ENCODE results near the gene NBPF1. TPM values are rescaled to one million over a fixed set of nuclear protein-coding genes. Genes with fewer than 3 reads are reported as not detected.
"Not testable (repeated sequence)": the region's sequence is repeated elsewhere in the genome, so short reads cannot be mapped to it uniquely, and the experiment has no call there.

The NBPF1 gene
- total and polyA plus RNA-seq, 4 donors, result 4.3 to 83.8 (median 29.9) TPM

DNA sequence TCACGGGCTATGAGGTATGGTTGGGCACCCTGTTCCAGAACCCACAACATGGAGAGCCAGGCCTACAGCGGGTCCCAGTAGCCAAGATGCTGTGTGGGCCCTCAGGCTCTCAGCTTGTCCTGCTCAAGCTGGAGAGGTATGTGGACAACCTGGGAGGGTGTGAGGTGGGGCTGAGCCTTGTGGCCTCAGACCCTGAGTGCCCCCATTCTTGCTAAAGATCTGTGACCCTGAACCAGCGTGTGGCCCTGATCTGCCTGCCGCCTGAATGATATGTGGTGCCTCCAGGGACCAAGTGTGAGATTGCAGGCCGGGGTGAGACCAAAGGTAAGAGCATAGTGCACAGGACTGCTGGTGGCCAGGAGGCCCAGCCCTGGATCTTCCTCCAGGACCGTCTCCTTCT is 36.0 kb upstream of the NBPF1 start:
- 62 to 82% methylated on average over 3 of the region's 6 CpGs for WGBS, 2 donors
- H3K4me3 ChIP-seq; H3K4me1 ChIP-seq (ENCODE audit: control insufficient read depth in 5 of 5, insufficient read depth in 5 of 5, low read length in 5 of 5); H3K27ac ChIP-seq (ENCODE audit: low read depth in 1 of 2, low read length in 1 of 2); H3K27me3 ChIP-seq (ENCODE audit: control insufficient read depth in 3 of 3, insufficient read depth in 3 of 3, low read length in 2 of 3); H3K36me3 ChIP-seq (ENCODE audit: control insufficient read depth in 4 of 4, insufficient read depth in 4 of 4, low read length in 4 of 4); ATAC-seq (ENCODE audit: insufficient read depth, low FRiP score); DNase-seq; H3K9me3 ChIP-seq (ENCODE audit: control insufficient read depth in 4 of 4, insufficient read depth in 3 of 4, low read length in 3 of 4); H3K9ac ChIP-seq (ENCODE audit: insufficient read depth in 1 of 2, low read length in 2 of 2): not testable (repeated sequence)

GRCh38 chr1:16648756-16649155 is 35.4 kb upstream of the NBPF1 start:
- not testable (repeated sequence) for H3K36me3 ChIP-seq (ENCODE audit: control insufficient read depth in 4 of 4, insufficient read depth in 4 of 4, low read length in 4 of 4); ATAC-seq (ENCODE audit: insufficient read depth, low FRiP score); H3K9ac ChIP-seq (ENCODE audit: insufficient read depth in 1 of 2, low read length in 2 of 2); H3K9me3 ChIP-seq (ENCODE audit: control insufficient read depth in 4 of 4, insufficient read depth in 3 of 4, low read length in 3 of 4); H3K27me3 ChIP-seq (ENCODE audit: control insufficient read depth in 3 of 3, insufficient read depth in 3 of 3, low read length in 2 of 3); H3K27ac ChIP-seq (ENCODE audit: low read depth in 1 of 2, low read length in 1 of 2); H3K4me3 ChIP-seq
- peak in 1 of 3 donors; percentile 9 for DNase-seq
- WGBS, 2 donors, result 96% methylated on average over 6 of the region's 8 CpGs; no CpG with 5 or more reads in 1 of the 2 donors
- peaks cover under 1 to 13% (median 2%) of the 10 kb centered on the region in 5 donors for H3K4me1 ChIP-seq (ENCODE audit: control insufficient read depth in 5 of 5, insufficient read depth in 5 of 5, low read length in 5 of 5)

DNA sequence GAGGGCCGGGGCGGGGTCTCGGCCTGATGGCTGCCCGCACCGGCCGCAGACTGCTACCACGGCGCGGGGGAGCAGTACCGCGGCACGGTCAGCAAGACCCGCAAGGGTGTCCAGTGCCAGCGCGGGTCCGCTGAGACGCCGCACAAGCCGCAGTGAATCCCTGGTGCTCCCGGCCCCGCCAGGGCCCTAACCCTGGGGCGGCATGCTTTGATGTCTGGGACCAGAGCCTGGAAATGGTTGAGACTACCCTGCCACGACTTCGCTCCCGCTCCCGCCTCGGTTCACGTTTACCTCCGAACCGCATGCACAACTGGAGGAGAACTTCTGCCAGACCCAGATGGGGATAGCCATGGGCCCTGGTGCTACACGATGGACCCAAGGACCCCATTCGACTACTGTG is 34.9 kb upstream of the NBPF1 start:
- WGBS, 2 donors, result 32 to 56% methylated on average over 11 to 25 of the region's 32 CpGs
- peaks cover 4 to 18% (median 7%) of the 10 kb centered on the region in 5 donors for H3K4me1 ChIP-seq (ENCODE audit: control insufficient read depth in 5 of 5, insufficient read depth in 5 of 5, low read length in 5 of 5)
- H3K36me3 ChIP-seq (ENCODE audit: control insufficient read depth in 4 of 4, insufficient read depth in 4 of 4, low read length in 4 of 4); H3K9ac ChIP-seq (ENCODE audit: insufficient read depth in 1 of 2, low read length in 2 of 2); H3K27ac ChIP-seq (ENCODE audit: low read depth in 1 of 2, low read length in 1 of 2); ATAC-seq (ENCODE audit: insufficient read depth, low FRiP score); H3K9me3 ChIP-seq (ENCODE audit: control insufficient read depth in 4 of 4, insufficient read depth in 3 of 4, low read length in 3 of 4); H3K4me3 ChIP-seq; H3K27me3 ChIP-seq (ENCODE audit: control insufficient read depth in 3 of 3, insufficient read depth in 3 of 3, low read length in 2 of 3): not testable (repeated sequence)
- DNase-seq, result peak in 1 of 3 donors; percentile 24

DNA sequence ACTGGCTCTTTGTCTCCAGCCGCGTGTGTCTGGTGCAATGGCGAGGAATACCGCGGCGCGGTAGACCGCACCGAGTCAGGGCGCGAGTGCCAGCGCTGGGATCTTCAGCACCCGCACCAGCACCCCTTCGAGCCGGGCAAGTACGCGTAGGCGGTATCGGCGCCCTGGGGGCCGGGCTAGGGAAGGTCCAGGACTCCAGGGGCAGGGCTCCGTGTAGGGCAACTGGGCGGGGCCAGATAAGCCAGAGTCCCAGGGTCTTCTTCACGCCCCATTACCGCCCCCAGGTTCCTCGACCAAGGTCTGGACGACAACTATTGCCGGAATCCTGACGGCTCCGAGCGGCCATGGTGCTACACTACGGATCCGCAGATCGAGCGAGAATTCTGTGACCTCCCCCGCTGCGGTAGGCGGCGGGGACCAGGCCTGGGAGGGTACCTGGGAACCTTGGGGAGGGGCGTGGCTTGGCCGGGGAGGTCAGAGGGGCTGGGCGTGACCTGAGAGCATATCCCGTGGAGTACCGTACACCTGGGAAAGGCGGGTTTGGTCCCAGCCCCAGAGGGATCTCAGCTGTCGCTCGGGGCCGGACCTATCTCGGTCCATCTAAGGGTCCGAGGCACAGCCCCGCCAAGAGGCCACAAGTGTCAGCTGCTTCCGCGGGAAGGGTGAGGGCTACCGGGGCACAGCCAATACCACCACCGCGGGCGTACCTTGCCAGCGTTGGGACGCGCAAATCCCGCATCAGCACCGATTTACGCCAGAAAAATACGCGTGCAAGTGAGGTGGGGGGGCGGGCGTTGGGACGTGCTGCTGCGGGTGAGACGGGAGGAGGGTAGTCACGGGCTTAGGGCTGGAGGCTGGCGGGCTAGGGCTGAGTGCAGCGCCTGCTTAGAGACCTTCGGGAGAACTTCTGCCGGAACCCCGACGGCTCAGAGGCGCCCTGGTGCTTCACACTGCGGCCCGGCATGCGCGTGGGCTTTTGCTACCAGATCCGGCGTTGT is 34.1 kb upstream of the NBPF1 start:
- not testable (repeated sequence) for H3K36me3 ChIP-seq (ENCODE audit: control insufficient read depth in 4 of 4, insufficient read depth in 4 of 4, low read length in 4 of 4); DNase-seq; H3K27ac ChIP-seq (ENCODE audit: low read depth in 1 of 2, low read length in 1 of 2); H3K4me3 ChIP-seq; H3K27me3 ChIP-seq (ENCODE audit: control insufficient read depth in 3 of 3, insufficient read depth in 3 of 3, low read length in 2 of 3); H3K9ac ChIP-seq (ENCODE audit: insufficient read depth in 1 of 2, low read length in 2 of 2); H3K9me3 ChIP-seq (ENCODE audit: control insufficient read depth in 4 of 4, insufficient read depth in 3 of 4, low read length in 3 of 4)
- ATAC-seq (ENCODE audit: insufficient read depth, low FRiP score), result peak; percentile 40
- H3K4me1 ChIP-seq (ENCODE audit: control insufficient read depth in 5 of 5, insufficient read depth in 5 of 5, low read length in 5 of 5), result peaks cover 4 to 26% (median 9%) of the 10 kb centered on the region in 5 donors
- WGBS, 2 donors, result 5% methylated on average over 43 to 49 of the region's 84 CpGs

DNA sequence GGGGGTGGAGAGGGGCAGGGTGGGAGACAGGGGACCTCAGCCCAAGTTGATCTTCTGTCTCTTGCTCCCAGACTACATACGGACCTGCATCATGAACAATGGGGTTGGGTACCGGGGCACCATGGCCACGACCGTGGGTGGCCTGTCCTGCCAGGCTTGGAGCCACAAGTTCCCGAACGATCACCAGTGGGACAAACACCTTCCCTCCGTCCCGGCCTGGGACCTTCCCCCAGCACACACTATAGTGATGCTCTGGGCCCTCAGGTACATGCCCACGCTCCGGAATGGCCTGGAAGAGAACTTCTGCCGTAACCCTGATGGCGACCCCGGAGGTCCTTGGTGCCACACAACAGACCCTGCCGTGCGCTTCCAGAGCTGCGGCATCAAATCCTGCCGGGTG is 33.4 kb upstream of the NBPF1 start:
- H3K27ac ChIP-seq (ENCODE audit: low read depth in 1 of 2, low read length in 1 of 2); H3K9me3 ChIP-seq (ENCODE audit: control insufficient read depth in 4 of 4, insufficient read depth in 3 of 4, low read length in 3 of 4); ATAC-seq (ENCODE audit: insufficient read depth, low FRiP score); H3K27me3 ChIP-seq (ENCODE audit: control insufficient read depth in 3 of 3, insufficient read depth in 3 of 3, low read length in 2 of 3); H3K4me3 ChIP-seq; H3K36me3 ChIP-seq (ENCODE audit: control insufficient read depth in 4 of 4, insufficient read depth in 4 of 4, low read length in 4 of 4); DNase-seq; H3K9ac ChIP-seq (ENCODE audit: insufficient read depth in 1 of 2, low read length in 2 of 2): not testable (repeated sequence)
- WGBS, 2 donors, result 51 to 95% methylated on average over 8 of the region's 17 CpGs
- H3K4me1 ChIP-seq (ENCODE audit: control insufficient read depth in 5 of 5, insufficient read depth in 5 of 5, low read length in 5 of 5), result peaks cover 4 to 27% (median 9%) of the 10 kb centered on the region in 5 donors

GRCh38 chr1:16646061-16646664 is 32.8 kb upstream of the NBPF1 start:
- not testable (repeated sequence) for ATAC-seq (ENCODE audit: insufficient read depth, low FRiP score); H3K27ac ChIP-seq (ENCODE audit: low read depth in 1 of 2, low read length in 1 of 2); H3K9me3 ChIP-seq (ENCODE audit: control insufficient read depth in 4 of 4, insufficient read depth in 3 of 4, low read length in 3 of 4); H3K4me3 ChIP-seq; H3K27me3 ChIP-seq (ENCODE audit: control insufficient read depth in 3 of 3, insufficient read depth in 3 of 3, low read length in 2 of 3); H3K9ac ChIP-seq (ENCODE audit: insufficient read depth in 1 of 2, low read length in 2 of 2)
- peaks cover 0 to 12% (median 0%) of the 10 kb centered on the region in 4 donors for H3K36me3 ChIP-seq (ENCODE audit: control insufficient read depth in 4 of 4, insufficient read depth in 4 of 4, low read length in 4 of 4)
- 88 to 93% methylated on average over 14 to 15 of the region's 15 CpGs for WGBS, 2 donors
- DNase-seq, result peak in 1 of 3 donors; percentile 13
- peaks cover 4 to 27% (median 9%) of the 10 kb centered on the region in 5 donors for H3K4me1 ChIP-seq (ENCODE audit: control insufficient read depth in 5 of 5, insufficient read depth in 5 of 5, low read length in 5 of 5)

DNA sequence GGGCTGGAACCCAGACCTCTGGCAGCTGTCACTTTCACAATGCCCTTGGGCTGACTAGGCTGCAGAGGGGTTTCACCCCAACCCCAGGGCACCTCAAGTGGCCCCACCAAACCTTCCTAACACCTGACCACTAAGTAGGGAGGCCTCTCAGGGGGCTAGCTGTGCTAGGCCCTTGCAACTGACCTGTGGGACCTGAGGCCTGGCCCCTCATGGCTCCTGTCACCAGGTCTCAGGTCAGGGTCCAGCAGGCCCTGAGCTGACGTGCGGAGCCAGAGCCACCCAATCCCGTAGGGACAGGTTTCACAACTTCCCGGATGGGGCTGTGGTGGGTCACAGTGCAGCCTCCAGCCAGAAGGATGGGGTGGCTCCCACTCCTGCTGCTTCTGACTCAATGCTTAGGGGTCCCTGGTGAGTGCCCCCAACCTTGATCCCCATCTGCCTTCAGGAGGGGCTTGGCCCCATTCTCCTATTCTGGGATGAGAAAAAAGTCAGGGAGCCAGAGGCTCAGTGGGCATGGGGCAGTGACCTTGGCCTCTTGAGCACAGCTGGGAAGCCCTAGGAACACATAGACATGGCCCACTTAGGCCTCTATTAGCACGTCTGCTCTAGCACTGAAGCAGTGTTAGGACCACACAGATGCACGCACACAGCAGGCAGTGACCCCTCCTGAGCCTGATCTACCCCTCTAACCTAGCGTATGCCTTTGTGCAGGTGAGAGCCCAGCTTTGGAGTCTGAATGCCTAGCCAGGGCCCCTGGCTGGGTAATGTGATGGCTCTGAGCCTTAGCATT is 32.1 kb upstream of the NBPF1 start:
- peaks cover 4 to 27% (median 9%) of the 10 kb centered on the region in 5 donors for H3K4me1 ChIP-seq (ENCODE audit: control insufficient read depth in 5 of 5, insufficient read depth in 5 of 5, low read length in 5 of 5)
- H3K27ac ChIP-seq (ENCODE audit: low read depth in 1 of 2, low read length in 1 of 2); H3K4me3 ChIP-seq; H3K9me3 ChIP-seq (ENCODE audit: control insufficient read depth in 4 of 4, insufficient read depth in 3 of 4, low read length in 3 of 4); H3K27me3 ChIP-seq (ENCODE audit: control insufficient read depth in 3 of 3, insufficient read depth in 3 of 3, low read length in 2 of 3); ATAC-seq (ENCODE audit: insufficient read depth, low FRiP score): not testable (repeated sequence)
- DNase-seq, result peak in 1 of 3 donors; percentile 12
- 79 to 83% methylated on average over 7 of the region's 7 CpGs for WGBS, 2 donors
- H3K36me3 ChIP-seq (ENCODE audit: control insufficient read depth in 4 of 4, insufficient read depth in 4 of 4, low read length in 4 of 4), result peaks cover 0 to 12% (median 0%) of the 10 kb centered on the region in 4 donors
- H3K9ac ChIP-seq (ENCODE audit: insufficient read depth in 1 of 2, low read length in 2 of 2), result peak overlapping the region in 1 of 2 donors; percentile 85

Data from lung (tissue), 10 donors.